ENCODE results near the gene RASIP1.

GRCh38 chr19:48755787-48756186 is 15.4 kb upstream of the RASIP1 start:
- no peak for TF ChIP-seq CTCF (IDR thresholded peaks at IDR 0.05)
- TF ChIP-seq POLR2A (IDR thresholded peaks at IDR 0.05): no peak
